ENCODE results near the gene MZF1. TPM values are rescaled to one million over a fixed set of nuclear protein-coding genes. Genes with fewer than 3 reads are reported as not detected.

The MZF1 gene
- total and polyA plus RNA-seq, 8 donors, result 9.8 to 70.2 (median 12.6) TPM

DNA sequence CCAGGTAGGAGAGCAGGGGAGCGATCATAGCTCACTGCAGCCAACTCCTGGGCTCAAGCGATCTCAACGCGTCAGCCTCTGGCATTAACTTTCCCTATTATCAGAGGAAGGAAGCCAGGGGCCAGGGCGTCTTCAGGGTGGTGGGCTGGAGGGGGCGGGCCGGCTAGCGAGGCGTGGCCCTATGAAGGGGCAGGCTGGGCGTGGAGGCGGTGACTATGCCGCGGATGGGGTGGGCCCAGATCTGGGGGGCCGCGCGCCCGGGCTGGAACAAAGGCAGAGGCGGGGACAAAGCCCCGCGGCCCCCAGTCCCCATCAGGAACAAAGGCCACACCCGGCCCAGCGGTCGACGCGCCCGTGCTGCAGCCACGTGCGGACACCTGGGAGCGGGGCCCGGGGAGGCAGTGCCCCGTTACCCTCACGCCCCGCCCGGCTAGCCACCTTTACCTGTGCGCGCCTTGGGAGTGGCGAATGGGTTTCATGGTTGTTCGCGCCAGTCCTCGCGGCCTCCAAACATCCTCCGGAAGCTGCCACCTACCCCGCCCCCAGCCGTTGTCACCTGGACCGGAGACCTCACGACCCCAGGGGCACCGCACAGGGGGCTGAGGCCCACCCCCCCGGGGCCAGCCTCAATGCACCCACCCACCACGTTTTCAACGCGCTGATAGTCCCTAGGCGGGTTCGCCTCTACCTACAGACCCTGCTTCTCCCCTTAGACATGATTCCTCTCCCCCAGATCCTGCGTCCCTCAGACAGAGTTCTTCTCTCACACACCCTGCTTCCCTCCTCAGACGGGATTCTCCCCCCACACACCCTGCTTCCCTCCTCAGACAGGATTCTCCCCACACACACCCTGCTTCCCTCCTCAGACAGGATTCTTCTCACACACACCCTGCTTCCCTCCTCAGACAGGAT, 34.6 kb downstream of the MZF1 start:
- FAIRE-seq, result no peak
- H3K4me3 ChIP-seq, result peak overlapping the region in 2 of 4 donors; percentile 6 to 37
- 4 to 7% methylated on average over 51 to 55 of the region's 55 CpGs for WGBS, 2 donors

DNA sequence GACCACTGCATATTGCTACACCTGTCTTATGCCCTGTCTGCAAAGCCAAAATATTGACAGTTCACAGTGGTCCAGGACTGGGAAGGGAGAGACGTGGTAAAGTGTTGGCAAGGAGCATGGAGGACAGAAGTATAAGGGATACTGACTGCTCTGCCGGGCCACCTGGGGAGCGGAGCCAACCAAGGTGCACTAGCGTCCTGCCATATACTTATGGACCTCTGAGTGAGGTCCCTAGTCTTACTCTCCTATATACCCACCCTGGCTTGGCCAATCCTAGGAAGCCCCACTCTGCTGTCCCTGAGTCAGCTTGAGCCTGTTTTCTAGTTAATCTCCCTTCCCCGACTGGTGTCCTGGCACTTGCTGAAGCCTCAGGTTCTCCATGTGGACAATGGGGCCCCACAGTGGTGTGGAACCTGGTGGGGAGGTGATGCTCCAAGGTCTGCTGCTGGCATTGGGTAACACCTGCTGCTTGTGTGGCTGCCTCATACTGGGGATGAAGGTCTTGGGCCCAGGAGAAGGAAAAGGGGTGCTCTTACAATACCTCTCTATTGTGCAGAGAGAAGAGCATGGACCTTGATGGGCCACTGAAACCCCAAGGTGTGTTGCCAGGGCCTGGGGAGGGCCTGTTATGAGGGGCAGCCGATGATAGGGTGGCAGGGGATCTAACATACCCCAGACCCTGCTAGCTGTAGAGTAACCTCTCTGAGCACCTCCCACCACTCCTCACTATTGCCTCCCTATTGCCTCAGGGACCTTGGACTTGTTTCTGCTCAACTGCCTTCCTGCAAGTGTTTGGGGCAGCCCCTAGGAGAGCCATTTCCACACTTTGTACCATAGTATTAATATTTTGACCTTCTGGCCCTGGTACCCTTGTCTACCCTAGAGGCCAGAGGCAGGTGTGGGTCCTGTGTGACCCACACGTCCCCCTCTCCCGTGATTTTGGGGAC, 36.0 kb downstream of the MZF1 start:
- intact Hi-C loops (cut with DNase I), result no loop called here
- no peak for ATAC-seq
- H3K27ac ChIP-seq, result no peak overlapping the region

More for the DNA sequence above, 34.6 kb downstream of the MZF1 start:
- TF ChIP-seq, protein P1, sequence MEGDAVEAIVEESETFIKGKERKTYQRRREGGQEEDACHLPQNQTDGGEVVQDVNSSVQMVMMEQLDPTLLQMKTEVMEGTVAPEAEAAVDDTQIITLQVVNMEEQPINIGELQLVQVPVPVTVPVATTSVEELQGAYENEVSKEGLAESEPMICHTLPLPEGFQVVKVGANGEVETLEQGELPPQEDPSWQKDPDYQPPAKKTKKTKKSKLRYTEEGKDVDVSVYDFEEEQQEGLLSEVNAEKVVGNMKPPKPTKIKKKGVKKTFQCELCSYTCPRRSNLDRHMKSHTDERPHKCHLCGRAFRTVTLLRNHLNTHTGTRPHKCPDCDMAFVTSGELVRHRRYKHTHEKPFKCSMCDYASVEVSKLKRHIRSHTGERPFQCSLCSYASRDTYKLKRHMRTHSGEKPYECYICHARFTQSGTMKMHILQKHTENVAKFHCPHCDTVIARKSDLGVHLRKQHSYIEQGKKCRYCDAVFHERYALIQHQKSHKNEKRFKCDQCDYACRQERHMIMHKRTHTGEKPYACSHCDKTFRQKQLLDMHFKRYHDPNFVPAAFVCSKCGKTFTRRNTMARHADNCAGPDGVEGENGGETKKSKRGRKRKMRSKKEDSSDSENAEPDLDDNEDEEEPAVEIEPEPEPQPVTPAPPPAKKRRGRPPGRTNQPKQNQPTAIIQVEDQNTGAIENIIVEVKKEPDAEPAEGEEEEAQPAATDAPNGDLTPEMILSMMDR (IDR thresholded peaks at IDR 0.05), result no peak
- ATAC-seq (peak; percentile 40 to 82 (median 72)), DNase-seq (peak in 2 of 6 donors; percentile 14 to 18)
- H3K27ac ChIP-seq, result no peak overlapping the region
- no peaks in the 10 kb centered on the region for H3K36me3 ChIP-seq
- intact Hi-C loops (cut with DNase I), result no loop called here
- H3K27me3 ChIP-seq, result no peaks in the 10 kb centered on the region
- no peaks in the 10 kb centered on the region for H3K9me3 ChIP-seq
- peaks cover 0 to 2% (median 0%) of the 10 kb centered on the region in 3 donors for H3K4me1 ChIP-seq

DNA sequence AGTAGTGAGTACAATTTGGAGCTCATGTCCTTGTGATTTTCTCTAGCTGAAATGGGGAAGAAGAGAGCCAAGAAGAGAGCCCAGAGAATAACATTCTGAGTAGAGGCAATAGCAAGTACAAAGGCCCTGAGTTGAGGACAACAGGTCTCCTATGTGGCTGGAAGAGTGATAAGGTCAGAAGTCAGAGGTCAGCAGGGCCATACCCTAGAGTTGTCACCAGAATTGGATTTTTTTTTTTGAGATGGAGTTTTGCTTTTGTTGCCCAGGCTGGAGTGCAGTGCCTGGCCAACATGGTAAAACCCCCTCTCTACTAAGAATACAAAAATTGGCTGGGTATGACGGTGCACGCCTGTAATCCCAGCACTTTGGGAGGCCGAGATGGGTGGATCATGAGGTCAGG, 37.3 kb downstream of the MZF1 start:
- intact Hi-C loops (cut with DNase I), result no loop called here
- DNase-seq, result no peak
- Histone ChIP-seq H3K36me3 (no peaks in the 10 kb centered on the region), H3K27ac (no peak overlapping the region), H3K27me3 (no peaks in the 10 kb centered on the region), H3K4me3 (no peak overlapping the region), H3K4me1 (peaks cover 0 to 2% (median 0%) of the 10 kb centered on the region in 3 donors), H3K9me3 (no peaks in the 10 kb centered on the region)
- FAIRE-seq, result no peak
- TF ChIP-seq, protein P1 (IDR thresholded peaks at IDR 0.05), result no peak
- WGBS, 2 donors, result 77 to 90% methylated on average over 3 of the region's 3 CpGs
- no peak for ATAC-seq

More for the DNA sequence above, 36.0 kb downstream of the MZF1 start:
- 76 to 89% methylated on average over 8 of the region's 8 CpGs for WGBS, 2 donors
- H3K9me3 ChIP-seq, result no peaks in the 10 kb centered on the region
- DNase-seq (no peak), FAIRE-seq (no peak)
- no peaks in the 10 kb centered on the region for H3K27me3 ChIP-seq
- no peaks in the 10 kb centered on the region for H3K36me3 ChIP-seq
- H3K4me1 ChIP-seq, result peaks cover 0 to 2% (median 0%) of the 10 kb centered on the region in 3 donors
- no peak overlapping the region for H3K4me3 ChIP-seq
- TF ChIP-seq, protein P1 (IDR thresholded peaks at IDR 0.05), result no peak

DNA sequence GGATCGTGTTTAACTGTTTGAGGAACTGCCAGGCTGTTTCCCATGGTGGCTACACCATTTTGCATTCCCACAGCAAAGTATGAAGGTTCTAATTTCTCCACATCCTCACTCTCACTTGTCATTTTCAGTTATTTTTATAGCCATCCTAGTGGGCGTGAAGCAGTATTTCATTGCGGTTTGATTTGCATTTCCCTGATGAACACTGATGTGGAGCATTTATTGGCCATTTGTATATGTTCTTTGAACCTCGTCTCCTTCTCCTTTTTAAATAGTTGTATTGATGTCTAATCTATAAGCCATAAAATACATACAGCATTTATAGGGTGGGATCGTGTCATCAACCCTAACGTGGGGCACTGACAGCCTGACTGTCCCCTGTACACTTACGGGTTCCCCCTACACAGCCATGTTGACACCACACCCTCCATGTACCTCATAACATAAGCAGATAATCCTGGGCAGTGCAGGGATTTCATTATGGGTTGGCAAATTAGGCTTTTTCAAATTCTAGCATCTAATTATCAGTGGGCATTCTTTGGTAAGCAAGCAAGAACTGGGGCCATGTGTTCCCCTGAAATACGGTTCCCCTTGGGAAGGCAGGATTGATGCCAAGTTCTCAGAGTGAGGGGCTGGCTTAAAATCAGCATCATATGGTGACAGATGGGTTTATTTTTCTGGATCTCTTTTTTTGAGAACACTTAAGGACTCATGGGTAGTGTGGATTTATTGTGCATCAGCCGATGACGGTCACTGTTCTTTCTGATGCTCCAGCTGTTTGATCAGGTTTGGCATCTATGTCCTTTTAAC, 41.9 kb downstream of the MZF1 start:
- 52 to 71% methylated on average over 10 of the region's 10 CpGs for WGBS, 2 donors
- FAIRE-seq, result no peak
- intact Hi-C loops (cut with DNase I), result no loop called here

More for the DNA sequence above, 41.9 kb downstream of the MZF1 start:
- no peaks in the 10 kb centered on the region for H3K4me1 ChIP-seq
- ATAC-seq, result no peak
- H3K9me3 ChIP-seq, result no peaks in the 10 kb centered on the region
- TF ChIP-seq, protein P1 (IDR thresholded peaks at IDR 0.05), result no peak
- no peak overlapping the region for H3K4me3 ChIP-seq
- no peak overlapping the region for H3K27ac ChIP-seq
- H3K36me3 ChIP-seq, result no peaks in the 10 kb centered on the region
- no peaks in the 10 kb centered on the region for H3K27me3 ChIP-seq
- DNase-seq, result no peak
